ENCODE measurements around the gene FAM177B.

FAM177B gene

DNA sequence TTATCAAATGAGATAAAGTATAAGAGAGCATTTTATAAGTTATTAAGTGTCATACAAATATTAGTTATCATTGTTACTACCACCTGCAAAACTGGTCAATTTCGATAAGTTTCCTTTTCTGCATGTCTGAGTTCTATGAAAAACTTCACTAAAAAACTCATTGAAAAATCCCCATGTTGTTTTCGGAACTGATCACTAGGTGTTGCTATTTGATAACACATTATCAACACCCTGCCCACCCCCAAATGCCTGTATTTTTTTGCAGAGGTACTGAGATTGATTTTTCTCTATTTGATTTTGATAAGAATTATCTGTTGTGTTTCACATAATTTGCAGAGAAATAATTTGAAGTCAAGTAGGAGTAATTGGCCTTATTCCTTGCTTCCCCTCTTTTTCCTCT, 55.7 kb downstream of the FAM177B start:
- Histone ChIP-seq H3K4me3 (ENCODE audit: low read depth, low read length) (no peak overlapping the region), H4K91ac (ENCODE audit: low read depth, low read length) (no peak overlapping the region), H3K9ac (ENCODE audit: low read length) (no peak overlapping the region), H3K27me3 (ENCODE audit: insufficient read depth, low read length) (no peaks in the 10 kb centered on the region), H3K9me3 (ENCODE audit: insufficient read depth, low read depth, low read length) (no peaks in the 10 kb centered on the region), H3K27ac (ENCODE audit: low read depth, low read length) (no peak overlapping the region), H2BK12ac (ENCODE audit: low read length) (no peak overlapping the region), H3K23ac (ENCODE audit: low read length) (no peak overlapping the region), H3K14ac (ENCODE audit: low read length) (no peak overlapping the region), H3K36me3 (ENCODE audit: control insufficient read depth in 1 of 2, insufficient read depth in 2 of 2, low read length in 2 of 2) (no peaks in the 10 kb centered on the region), H2AK5ac (ENCODE audit: low read length) (no peak overlapping the region), H3K4me1 (ENCODE audit: control insufficient read depth in 1 of 2, insufficient read depth in 2 of 2, low read length in 2 of 2) (no peaks in the 10 kb centered on the region), H3K4ac (ENCODE audit: low read depth, low read length) (no peak overlapping the region), H2AFZ (ENCODE audit: insufficient read depth, low read length, poor library complexity) (no peak overlapping the region), H3K18ac (ENCODE audit: low read length) (no peak overlapping the region), H3K79me1 (ENCODE audit: low read length) (no peaks in the 10 kb centered on the region), H3K4me2 (ENCODE audit: low read length) (no peak overlapping the region), H4K12ac (ENCODE audit: low read depth, low read length) (no peak overlapping the region), H2BK5ac (ENCODE audit: low read depth, low read length, poor library complexity) (no peak overlapping the region), H3K79me2 (ENCODE audit: control insufficient read depth, insufficient read depth, low read length, poor library complexity) (no peaks in the 10 kb centered on the region), H4K8ac (ENCODE audit: low read depth, low read length) (no peak overlapping the region), H2BK120ac (ENCODE audit: insufficient read depth, low read length, poor library complexity) (no peak overlapping the region)
- WGBS (ENCODE audit: extremely low coverage, insufficient coverage, insufficient read length), result no CpG with 5 or more reads among the region's 2 CpGs
- peak in 1 of 2 donors; percentile 36 for DNase-seq

DNA sequence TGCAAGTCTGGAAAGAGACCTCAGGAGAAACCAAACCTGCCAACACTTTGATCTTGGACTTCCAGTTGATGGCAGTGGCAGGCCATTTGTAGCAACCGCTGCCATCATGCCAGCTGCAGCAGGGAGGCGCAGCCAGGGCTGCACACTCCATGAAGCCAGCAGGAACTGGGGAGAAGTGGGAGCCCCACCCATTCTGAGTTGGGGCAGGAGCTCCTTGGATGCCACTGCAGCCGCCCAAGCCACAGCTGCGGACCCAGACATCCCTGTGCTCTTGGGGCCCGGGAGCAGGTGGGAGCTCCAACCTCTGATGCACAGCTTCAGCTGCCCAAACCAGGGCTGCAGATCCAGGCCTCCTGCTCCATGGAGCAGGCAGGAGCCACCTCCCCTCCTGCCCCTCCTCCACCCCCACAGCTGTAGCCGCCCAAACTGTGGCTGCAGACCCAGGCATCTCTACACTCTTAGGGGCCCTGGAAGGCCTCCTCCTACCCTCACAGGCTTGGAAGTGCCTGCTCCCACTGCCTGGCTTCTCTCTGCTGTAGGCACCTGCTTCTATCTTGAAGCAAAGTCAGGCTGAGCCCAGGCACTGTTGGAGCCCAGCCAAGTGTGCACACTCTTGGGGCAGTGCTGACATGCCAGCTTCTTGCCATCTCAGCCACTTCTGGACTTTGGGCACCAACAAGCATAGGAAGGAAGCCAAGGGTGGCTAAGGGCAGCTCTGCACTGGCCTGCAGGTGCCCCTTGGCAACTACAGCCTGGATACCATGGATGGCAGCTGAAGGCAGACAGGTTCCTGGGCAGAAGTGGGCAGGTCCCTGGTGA, 57.9 kb downstream of the FAM177B start:
- no peak overlapping the region for H3K4me3 ChIP-seq (ENCODE audit: low read depth, low read length)
- no peak overlapping the region for H4K12ac ChIP-seq (ENCODE audit: low read depth, low read length)
- H2AK5ac ChIP-seq (ENCODE audit: low read length), result no peak overlapping the region
- H3K14ac ChIP-seq (ENCODE audit: low read length), result no peak overlapping the region
- no peak overlapping the region for H2BK120ac ChIP-seq (ENCODE audit: insufficient read depth, low read length, poor library complexity)
- no peaks in the 10 kb centered on the region for H3K79me2 ChIP-seq (ENCODE audit: control insufficient read depth, insufficient read depth, low read length, poor library complexity)
- H2AFZ ChIP-seq (ENCODE audit: insufficient read depth, low read length, poor library complexity), result no peak overlapping the region
- no peak overlapping the region for H3K4me2 ChIP-seq (ENCODE audit: low read length)
- no peak overlapping the region for H3K23ac ChIP-seq (ENCODE audit: low read length)
- no peaks in the 10 kb centered on the region for H3K9me3 ChIP-seq (ENCODE audit: insufficient read depth, low read depth, low read length)
- no peak overlapping the region for H3K9ac ChIP-seq (ENCODE audit: low read length)
- WGBS (ENCODE audit: extremely low coverage, insufficient coverage, insufficient read length), result no CpG with 5 or more reads among the region's 6 CpGs
- H3K27me3 ChIP-seq (ENCODE audit: insufficient read depth, low read length), result no peaks in the 10 kb centered on the region
- H3K18ac ChIP-seq (ENCODE audit: low read length), result no peak overlapping the region
- no peak overlapping the region for H2BK5ac ChIP-seq (ENCODE audit: low read depth, low read length, poor library complexity)
- no peak overlapping the region for H2BK12ac ChIP-seq (ENCODE audit: low read length)
- H3K36me3 ChIP-seq (ENCODE audit: control insufficient read depth in 1 of 2, insufficient read depth in 2 of 2, low read length in 2 of 2), result no peaks in the 10 kb centered on the region
- H4K91ac ChIP-seq (ENCODE audit: low read depth, low read length), result no peak overlapping the region
- H3K79me1 ChIP-seq (ENCODE audit: low read length), result no peaks in the 10 kb centered on the region
- no peak overlapping the region for H3K4ac ChIP-seq (ENCODE audit: low read depth, low read length)
- no peaks in the 10 kb centered on the region for H3K4me1 ChIP-seq (ENCODE audit: control insufficient read depth in 1 of 2, insufficient read depth in 2 of 2, low read length in 2 of 2)
- H3K27ac ChIP-seq (ENCODE audit: low read depth, low read length), result no peak overlapping the region
- no peak for DNase-seq
- H4K8ac ChIP-seq (ENCODE audit: low read depth, low read length), result no peak overlapping the region

DNA sequence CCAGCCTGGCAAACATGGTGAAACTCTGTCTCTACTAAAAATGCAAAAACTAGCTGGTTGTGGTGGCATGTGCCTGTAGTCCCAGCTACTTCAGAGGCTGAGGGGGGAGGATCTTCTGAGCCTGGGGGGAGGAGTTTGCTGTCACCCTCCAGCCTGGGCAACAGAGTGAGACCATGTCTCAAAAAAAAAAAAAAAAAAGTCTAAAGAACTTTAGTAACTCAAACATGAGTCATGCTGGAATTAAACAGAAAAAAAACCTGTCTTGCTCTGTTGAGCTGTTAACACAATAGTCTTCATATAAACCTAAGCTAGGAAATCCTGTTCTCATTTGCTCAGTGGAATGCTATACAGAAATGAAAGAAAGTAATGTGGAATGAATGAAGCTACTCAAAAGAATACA, 61.1 kb downstream of the FAM177B start:
- Histone ChIP-seq H3K79me2 (ENCODE audit: control insufficient read depth, insufficient read depth, low read length, poor library complexity) (no peaks in the 10 kb centered on the region), H3K79me1 (ENCODE audit: low read length) (no peaks in the 10 kb centered on the region), H3K4ac (ENCODE audit: low read depth, low read length) (no peak overlapping the region), H2BK5ac (ENCODE audit: low read depth, low read length, poor library complexity) (no peak overlapping the region), H4K8ac (ENCODE audit: low read depth, low read length) (no peak overlapping the region), H2BK12ac (ENCODE audit: low read length) (no peak overlapping the region), H4K91ac (ENCODE audit: low read depth, low read length) (no peak overlapping the region), H3K4me3 (ENCODE audit: low read depth, low read length) (no peak overlapping the region), H3K4me2 (ENCODE audit: low read length) (no peak overlapping the region), H4K12ac (ENCODE audit: low read depth, low read length) (no peak overlapping the region), H3K14ac (ENCODE audit: low read length) (no peak overlapping the region), H3K18ac (ENCODE audit: low read length) (no peak overlapping the region), H3K27ac (ENCODE audit: low read depth, low read length) (no peak overlapping the region), H3K9me3 (ENCODE audit: insufficient read depth, low read depth, low read length) (no peaks in the 10 kb centered on the region), H3K9ac (ENCODE audit: low read length) (no peak overlapping the region), H3K23ac (ENCODE audit: low read length) (no peak overlapping the region), H3K36me3 (ENCODE audit: control insufficient read depth in 1 of 2, insufficient read depth in 2 of 2, low read length in 2 of 2) (no peaks in the 10 kb centered on the region), H3K4me1 (ENCODE audit: control insufficient read depth in 1 of 2, insufficient read depth in 2 of 2, low read length in 2 of 2) (no peaks in the 10 kb centered on the region), H2AFZ (ENCODE audit: insufficient read depth, low read length, poor library complexity) (no peak overlapping the region), H2BK120ac (ENCODE audit: insufficient read depth, low read length, poor library complexity) (no peak overlapping the region), H2AK5ac (ENCODE audit: low read length) (no peak overlapping the region), H3K27me3 (ENCODE audit: insufficient read depth, low read length) (no peaks in the 10 kb centered on the region)
- DNase-seq, result peak in 1 of 2 donors; percentile 31

DNA sequence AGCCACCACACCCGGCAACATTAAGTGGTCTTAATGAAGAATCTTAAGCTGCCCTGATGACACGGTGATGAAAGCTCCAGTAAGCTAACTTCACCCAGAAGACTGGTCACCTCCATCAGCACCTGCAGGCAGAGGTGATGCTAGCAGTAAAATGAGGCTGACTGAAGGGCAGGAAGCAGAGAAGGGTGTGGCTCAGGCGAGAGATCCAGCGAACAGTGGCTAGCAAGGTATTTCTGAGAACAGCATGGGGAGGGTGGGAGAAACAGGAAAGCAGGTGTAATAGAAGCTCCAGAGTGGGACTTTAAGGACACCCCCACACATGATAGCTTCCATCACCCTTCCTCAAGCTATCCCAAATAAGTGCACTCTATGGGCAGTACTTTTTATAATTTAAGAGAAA, 62.0 kb downstream of the FAM177B start:
- no peak overlapping the region for H3K9ac ChIP-seq (ENCODE audit: low read length)

More for the DNA sequence above, 62.0 kb downstream of the FAM177B start:
- Histone ChIP-seq H3K4ac (ENCODE audit: low read depth, low read length) (no peak overlapping the region), H3K9me3 (ENCODE audit: insufficient read depth, low read depth, low read length) (no peaks in the 10 kb centered on the region), H3K23ac (ENCODE audit: low read length) (no peak overlapping the region), H4K91ac (ENCODE audit: low read depth, low read length) (no peak overlapping the region), H3K27ac (ENCODE audit: low read depth, low read length) (no peak overlapping the region), H2BK5ac (ENCODE audit: low read depth, low read length, poor library complexity) (no peak overlapping the region), H2AFZ (ENCODE audit: insufficient read depth, low read length, poor library complexity) (no peak overlapping the region), H2BK120ac (ENCODE audit: insufficient read depth, low read length, poor library complexity) (no peak overlapping the region), H3K36me3 (ENCODE audit: control insufficient read depth in 1 of 2, insufficient read depth in 2 of 2, low read length in 2 of 2) (no peaks in the 10 kb centered on the region), H3K4me3 (ENCODE audit: low read depth, low read length) (no peak overlapping the region), H3K4me2 (ENCODE audit: low read length) (no peak overlapping the region), H3K4me1 (ENCODE audit: control insufficient read depth in 1 of 2, insufficient read depth in 2 of 2, low read length in 2 of 2) (no peaks in the 10 kb centered on the region), H3K27me3 (ENCODE audit: insufficient read depth, low read length) (no peaks in the 10 kb centered on the region), H2BK12ac (ENCODE audit: low read length) (no peak overlapping the region), H4K8ac (ENCODE audit: low read depth, low read length) (no peak overlapping the region), H3K79me1 (ENCODE audit: low read length) (no peaks in the 10 kb centered on the region), H3K18ac (ENCODE audit: low read length) (no peak overlapping the region), H3K79me2 (ENCODE audit: control insufficient read depth, insufficient read depth, low read length, poor library complexity) (no peaks in the 10 kb centered on the region), H2AK5ac (ENCODE audit: low read length) (no peak overlapping the region), H3K14ac (ENCODE audit: low read length) (no peak overlapping the region), H4K12ac (ENCODE audit: low read depth, low read length) (no peak overlapping the region)
- no CpG with 5 or more reads among the region's 4 CpGs for WGBS (ENCODE audit: extremely low coverage, insufficient coverage, insufficient read length)
- no peak for DNase-seq

All from trophoblast cell (in vitro differentiated cells and primary cell).